HG02759 (cell line): Measurements from ENCODE around the gene DPP3.
"Not testable (repeated sequence)": the region's sequence is repeated elsewhere in the genome, so short reads cannot be mapped to it uniquely, and the experiment has no call there.

Experiments used
- ATAC-seq: cut with Tn5 transposase; IDR thresholded peaks from one replicate; pipeline ENCODE4 v1.9.1; 2021; ENCODE audit warnings: mild to moderate bottlenecking, moderate library complexity; ENCODE audit not compliant: unreplicated experiment

The DPP3 gene, protein sequence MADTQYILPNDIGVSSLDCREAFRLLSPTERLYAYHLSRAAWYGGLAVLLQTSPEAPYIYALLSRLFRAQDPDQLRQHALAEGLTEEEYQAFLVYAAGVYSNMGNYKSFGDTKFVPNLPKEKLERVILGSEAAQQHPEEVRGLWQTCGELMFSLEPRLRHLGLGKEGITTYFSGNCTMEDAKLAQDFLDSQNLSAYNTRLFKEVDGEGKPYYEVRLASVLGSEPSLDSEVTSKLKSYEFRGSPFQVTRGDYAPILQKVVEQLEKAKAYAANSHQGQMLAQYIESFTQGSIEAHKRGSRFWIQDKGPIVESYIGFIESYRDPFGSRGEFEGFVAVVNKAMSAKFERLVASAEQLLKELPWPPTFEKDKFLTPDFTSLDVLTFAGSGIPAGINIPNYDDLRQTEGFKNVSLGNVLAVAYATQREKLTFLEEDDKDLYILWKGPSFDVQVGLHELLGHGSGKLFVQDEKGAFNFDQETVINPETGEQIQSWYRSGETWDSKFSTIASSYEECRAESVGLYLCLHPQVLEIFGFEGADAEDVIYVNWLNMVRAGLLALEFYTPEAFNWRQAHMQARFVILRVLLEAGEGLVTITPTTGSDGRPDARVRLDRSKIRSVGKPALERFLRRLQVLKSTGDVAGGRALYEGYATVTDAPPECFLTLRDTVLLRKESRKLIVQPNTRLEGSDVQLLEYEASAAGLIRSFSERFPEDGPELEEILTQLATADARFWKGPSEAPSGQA

DNA sequence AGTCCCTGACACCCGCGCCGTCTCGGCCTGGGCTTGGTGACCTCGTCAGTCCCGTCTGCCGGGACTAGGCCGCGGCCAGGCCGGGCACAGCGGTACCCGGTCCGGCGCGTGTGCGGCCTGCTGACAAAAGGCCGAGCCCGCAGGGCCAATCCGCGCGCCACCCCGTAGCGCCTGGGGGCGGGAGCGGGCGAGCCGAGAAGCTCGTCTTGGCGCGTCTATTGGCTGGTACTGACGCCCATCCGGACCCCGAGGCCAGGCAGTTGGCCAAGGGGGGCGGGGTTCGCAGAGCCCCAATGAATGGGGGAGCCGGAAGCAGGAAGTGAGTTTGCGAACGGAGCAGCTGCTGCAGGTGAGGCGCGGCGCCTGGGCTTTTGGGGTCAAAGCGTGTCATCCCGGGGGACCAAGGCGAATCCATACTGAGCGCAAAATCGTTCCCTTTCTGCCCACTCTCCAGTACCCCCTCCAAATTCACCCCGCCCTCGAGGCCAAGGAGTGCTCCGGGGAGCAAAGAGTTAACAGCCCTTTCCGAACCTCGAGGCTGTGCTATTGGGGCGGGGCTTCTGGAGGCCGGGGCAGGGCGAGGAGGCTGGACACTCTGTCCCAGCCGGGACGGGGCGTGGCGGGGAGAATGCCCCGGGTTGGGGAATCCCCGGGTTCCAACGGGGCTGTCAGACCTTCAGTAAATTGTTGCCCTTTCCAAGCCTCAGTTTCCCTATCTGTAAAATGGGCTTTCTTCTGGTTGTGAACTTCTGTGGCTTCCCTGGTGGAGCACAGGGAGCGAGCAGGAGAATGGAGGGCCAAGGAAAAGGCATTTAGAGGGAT, at the start of gene DPP3:
Gene DPP3 (plus strand): TSS at position 318 of the 822 bp plus-strand sequence. CDS start 1,767 bp downstream, outside the sequence.
- peak; percentile 93 for ATAC-seq

DNA sequence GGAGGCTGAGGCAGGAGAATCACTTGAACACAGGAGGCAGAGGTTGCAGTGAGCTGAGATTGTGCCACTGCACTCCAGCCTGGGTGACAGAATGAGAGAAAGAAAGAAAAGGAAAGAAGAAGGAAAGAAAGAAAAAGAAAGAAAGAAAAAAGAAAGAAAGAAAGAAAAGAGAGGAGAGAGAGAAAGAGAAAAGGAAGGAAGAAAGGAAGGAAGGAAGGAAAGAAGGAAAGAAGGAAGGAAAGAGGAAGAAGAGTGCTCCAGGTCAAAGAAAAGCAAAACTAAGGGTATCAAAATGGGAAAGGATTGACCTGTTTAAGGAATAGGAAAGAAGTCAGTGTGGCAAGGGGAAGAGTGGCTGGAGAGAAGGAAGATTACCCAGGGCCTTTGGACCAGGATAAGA, 48.9 kb upstream of the DPP3 start:
- not testable (repeated sequence) for ATAC-seq

DNA sequence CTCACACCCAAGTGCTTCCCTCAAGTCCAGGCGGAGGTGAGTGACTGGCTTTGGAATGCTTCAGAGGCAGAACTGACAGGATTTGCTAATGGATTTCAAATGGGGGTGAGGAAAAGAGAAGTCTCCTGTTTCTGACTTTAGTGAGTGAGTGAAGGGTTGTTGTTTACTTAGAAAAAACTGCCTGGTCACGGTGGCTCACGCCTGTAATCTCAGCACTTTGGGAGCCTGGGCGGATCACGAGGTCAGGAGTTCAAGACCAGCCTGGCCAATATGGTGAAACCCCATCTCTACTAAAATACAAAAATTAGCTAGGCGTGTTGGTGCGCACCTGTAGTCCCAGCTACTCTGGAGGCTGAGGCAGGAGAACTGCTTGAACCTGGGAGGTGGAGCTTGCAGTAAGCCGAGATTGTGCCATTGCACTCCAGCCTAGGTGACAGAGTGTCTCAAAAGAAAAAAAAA, 48.3 kb upstream of the DPP3 start:
- not testable (repeated sequence) for ATAC-seq

DNA sequence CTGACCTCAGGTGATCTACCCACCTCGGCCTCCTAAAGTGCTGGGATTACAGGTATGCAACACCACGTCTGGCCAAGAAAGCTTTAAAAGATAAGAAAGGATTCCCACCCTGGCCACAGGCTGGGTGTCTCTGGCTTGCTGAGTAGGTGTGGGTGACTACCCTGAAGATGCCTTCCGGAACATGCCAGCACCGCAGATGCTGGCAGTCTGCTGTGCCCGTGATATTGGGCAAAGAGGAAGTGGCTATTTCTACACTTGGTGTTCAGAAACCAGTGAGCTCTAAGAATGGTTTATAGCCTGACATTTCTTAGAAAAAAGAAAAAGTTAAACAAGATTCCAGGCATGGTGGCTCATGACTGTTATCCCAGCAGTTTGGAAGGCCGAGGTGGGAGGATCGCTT, 47.6 kb upstream of the DPP3 start:
- no peak for ATAC-seq

DNA sequence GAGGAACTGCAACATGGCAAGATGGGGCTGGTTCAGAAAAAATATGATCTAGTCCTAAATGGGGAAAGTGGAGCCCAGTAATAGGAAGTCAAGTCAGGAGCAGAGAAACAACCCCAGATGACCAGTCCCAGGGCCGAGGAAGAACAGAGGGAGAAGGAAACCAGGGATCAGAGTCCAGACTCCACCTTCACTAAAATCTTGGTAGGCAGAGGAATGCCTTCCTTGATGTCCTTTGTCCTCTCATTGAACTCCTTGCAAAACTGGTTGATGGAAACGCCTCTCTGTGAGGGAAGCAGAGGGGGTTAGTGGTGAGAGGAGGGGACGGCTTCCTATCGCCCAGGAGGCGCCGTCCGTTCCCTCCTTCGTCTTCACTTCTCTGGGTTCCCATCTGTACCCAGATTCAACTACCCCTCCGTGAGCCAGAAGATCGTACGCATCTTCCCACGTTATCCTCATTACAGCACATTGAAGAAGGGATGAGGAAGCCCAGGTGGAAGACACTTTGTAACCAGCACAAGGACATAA, 42.2 kb upstream of the DPP3 start:
- ATAC-seq = no peak

DNA sequence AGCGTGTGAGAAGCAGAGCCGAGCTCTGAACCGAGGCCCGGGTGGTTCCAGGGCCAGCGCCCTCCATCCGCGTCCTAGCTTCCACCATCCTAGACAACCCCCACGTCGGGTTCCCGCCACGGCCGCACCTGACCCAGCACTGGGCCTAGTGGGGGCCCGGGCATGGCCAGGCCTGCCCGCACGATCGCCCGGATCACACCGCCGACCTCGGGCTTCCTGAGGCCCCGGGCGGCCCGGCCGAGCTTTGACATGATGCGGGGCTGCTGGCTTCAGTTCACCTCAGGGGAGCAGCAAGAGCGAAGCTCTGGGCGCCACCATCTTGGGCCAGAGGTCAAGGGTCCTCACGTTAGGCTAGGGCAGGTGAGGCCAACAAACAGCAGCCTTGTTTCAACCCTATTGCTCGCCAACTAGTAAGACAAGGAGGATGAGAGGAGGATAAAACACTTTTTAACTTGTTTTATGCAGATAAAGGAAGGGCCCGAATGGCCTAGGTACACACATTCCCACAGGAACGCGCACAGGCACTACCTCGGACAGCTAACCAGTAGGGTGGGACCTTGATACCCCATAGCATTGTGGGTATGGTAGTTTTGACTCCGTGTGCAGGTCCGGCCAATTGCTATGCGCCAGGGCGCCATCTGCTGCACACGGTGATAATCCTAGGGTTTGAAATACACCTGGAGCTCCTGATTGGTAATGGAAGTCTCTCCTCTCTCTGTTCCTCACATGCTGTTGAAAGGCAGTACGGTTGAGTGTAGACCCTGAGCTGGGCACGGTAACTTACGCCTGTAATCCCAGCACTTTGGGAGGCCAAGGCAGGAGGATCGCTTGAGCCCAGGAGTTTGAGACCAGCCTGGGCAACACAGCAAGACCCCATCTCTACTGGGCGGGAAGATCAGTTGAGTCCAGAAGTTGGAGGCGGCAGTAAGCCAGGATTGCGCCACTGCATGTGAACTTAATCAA, 41.4 kb upstream of the DPP3 start, which contains the start of gene MRPL11:
Gene MRPL11 (minus strand): TSS at position 345 of the 963 bp plus-strand sequence. CDS start 94 bp downstream, at position 251.
- peak; percentile 95 for ATAC-seq

DNA sequence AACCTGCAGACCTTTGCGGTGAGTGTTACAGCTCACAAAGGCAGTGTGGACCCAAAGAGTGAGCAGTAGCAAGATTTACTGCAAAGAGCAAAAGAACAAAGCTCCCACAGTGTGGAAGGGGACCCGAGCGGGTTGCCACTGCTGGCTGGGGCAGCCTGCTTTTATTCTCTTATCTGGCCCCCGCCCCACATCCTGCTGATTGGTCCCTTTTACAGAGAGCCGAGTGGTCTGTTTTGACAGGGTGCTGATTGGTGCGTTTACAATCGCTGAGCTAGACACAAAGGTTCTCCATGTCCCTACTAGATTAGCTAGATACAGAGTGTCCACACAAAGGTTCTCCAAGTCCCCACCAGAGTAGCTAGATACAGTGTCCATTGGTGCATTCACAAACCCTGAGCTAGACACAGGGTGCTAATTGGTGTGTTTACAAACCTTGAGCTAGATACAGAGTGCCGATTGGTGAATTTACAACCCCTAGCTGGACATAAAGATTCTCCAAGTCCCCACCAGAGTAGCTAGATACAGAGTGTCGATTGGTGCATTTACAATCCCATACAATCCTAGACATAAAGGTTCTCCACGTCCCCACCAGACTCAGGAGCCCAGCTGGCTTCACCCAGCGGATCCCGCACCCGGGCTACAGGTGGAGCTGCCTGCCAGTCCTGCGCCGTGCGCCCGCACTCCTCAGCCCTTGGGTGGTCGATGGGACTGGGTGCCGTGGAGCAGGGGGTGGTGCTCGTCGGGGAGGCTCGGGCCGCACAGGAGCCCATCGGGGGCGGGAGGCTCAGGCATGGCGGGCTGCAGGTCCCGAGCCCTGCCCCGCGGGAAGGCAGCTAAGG, 39.9 kb upstream of the DPP3 start:
- ATAC-seq = not testable (repeated sequence)

DNA sequence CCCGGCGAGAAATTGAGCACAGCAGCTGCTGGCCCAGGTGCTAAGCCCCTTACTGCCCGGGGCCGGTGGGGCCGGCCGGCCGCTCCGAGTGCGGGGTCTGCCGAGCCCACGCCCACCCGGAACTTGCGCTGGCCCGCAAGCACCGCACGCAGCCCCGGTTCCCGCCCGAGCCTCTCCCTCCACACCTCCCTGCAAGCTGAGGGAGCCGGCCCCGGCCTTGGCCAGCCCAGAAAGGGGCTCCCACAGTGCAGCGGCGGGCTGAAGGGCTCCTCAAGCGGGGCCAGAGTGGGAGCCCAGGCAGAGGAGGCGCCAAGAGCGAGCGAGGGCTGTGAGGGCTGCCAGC, 39.3 kb upstream of the DPP3 start:
- not testable (repeated sequence) for ATAC-seq

DNA sequence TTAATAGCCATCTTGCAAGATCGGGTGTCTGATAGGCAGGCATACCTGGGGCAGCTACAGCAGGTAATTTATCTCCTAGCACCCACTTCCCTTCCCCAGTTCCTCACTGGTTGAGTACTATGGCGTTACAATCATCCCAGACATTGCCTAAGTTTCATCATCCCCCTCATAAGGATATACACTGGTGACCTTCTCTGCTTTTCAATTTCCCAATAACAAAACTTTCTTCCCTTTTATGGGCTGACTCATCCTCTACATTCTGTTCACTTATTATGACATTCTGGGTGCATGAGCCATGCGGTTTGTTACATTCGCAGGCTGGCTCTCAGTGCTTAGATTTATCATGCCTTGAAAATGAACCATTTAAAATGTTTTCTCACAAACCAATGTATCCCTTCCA, 36.6 kb upstream of the DPP3 start:
- ATAC-seq = no peak

DNA sequence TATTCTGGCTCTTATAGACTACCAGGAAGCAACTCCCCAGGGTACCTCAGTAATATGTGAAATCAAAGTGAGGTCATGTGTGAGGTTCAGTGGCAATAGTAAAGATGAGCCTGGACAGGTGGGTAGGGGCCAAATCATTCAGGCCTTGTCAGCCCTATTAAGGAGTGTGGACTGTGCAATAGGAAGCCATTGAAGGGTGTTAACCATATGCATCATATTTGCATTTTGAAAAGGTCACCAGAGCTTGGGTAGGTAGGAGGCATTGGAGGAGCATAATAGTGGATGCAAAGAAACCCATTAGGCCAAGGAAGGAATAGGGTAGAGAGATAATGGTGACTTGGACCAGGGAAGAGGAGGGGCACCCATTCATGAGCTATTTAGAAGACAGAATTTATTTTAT, 33.2 kb upstream of the DPP3 start:
- ATAC-seq = no peak

DNA sequence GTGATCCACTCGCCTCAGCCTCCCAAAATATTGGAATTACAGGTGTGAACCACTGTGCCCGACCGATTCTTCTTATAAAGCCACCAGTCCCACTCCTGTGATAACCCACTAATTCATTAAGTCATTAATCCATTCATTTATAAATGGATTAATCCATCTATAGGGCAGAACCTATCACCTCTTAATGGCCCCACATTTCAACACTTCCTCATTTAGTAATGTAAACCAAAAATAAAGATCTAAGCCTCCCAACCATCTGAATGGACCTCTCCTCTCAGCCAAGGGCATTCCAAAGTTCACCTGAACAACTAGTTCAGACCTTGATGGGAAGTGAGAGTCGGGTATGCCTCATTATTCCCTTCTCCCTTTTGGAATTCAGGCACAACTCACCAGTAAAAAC, 31.7 kb upstream of the DPP3 start:
- no peak for ATAC-seq

DNA sequence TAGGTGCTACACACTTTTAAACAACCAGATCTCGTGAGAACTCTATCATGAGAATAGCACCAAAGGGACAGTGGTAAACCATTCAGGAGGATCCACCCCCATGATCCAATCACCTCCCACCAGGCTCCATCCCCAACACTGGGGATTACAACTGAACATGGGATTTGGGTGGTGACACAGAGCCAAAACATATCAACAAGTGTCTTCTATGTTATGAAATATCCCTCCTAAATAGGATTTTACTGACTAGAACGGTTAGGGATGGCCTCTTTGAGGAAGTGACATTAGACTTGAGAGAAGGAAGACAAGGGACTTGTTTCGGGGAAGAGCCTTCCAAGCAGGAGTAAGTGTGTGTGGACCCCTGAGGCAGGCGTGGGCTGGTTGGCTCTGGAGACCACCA, 29.7 kb upstream of the DPP3 start:
- no peak for ATAC-seq

DNA sequence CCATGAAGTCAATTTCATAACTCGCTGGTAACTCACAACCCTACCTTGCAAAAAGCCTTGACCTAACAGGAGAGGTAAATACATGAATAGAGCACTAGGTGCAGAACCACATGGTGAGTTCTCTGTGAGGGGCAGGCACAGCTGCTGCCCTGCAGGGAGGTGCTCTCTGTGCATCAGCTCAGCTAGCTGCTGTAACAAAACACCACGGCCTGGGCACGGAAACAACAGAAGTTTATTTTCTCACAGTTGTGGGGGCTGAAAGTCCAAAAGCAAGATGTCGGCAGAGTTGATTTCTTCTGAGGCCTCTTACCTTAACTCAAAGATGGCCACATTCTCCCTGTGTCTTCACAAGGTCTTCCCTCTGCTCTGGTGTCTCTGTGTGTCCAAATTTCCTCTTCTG, 28.6 kb upstream of the DPP3 start:
- no peak for ATAC-seq

DNA sequence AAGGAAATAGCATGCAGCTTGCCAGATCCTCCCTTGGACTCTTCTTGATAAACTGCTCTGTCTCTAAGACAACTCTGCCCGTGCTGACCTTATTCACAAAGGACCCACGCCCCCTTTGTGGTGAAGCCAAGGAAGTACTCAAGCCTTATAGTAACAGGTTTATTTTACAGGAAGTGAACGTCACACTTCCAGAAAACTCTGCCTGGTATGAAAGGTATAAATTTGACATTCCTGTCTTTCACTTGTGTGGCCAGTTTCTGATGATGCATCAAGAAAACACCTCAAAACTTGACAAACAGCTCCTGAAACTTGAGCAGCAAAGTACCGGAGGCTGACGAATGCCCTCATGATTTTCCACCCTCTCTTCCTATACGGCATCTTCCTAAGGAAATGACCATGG, 26.0 kb upstream of the DPP3 start:
- no peak for ATAC-seq

DNA sequence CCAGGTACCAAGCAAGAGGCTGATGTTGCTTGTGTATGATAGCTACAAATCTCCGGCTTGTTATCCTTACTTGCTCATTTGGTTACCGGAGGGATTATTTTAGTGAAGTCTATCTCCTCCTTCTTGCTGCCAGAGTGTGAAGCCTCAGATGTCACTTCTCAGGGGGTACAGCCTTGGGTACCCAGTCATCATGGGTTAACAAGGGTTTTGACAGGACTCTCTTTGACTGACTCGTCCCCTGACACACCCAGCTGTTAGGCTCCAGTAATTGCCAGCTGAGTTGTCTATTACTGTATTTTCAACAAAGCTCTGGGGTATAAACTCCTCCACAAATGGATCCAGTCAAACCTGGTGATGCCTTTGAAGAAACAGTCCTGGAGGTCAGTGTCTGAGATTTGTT, 25.4 kb upstream of the DPP3 start:
- no peak for ATAC-seq

DNA sequence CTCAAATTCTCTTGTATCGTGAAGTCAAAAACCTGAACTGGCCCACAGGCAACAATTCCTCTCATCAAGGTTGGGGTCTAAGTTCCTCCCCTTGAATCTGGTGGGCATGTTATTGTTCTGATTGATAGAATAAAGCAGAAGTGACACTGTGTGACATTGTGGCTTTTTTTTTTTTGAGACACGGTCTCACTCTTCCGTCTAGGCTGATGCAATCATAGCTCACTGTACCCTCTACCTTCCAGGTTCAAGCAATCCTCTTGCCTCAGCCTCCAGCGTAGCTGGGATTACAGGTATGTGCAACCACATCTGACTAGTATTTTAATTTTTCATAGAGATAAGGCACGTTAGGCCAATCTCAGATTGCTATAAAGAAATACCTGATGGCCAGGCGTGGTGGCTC, 22.4 kb upstream of the DPP3 start:
- ATAC-seq = no peak

DNA sequence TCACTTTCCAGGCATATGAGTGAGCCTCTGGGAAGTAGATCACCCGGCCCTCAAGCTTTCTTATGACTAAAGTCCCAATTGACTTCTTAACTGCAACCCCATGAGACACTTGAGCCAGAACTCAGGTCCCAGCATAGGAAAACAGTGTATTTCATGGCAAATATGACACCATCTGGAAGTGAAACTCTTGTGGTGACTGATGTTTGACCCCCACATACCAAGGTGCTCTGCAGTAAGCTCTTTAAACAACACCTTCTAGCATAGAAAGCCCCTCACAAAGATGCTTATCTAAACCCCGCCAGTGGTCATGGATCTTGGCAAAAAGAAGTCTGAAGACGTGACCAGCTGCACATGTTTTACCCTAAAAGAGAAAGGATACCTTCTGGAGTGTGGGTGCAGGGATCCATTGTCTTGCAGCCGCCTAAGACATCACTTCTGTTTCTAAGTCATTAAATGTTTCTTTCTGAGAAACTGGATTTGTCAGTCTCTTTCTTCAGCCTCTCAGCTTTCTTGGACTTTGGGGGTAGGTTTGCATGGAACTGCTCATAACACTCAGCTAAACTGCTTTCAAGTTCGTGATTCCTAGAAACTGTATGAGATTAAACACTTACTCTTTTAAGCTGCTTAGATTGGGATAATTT, 21.0 kb upstream of the DPP3 start:
- no peak for ATAC-seq

DNA sequence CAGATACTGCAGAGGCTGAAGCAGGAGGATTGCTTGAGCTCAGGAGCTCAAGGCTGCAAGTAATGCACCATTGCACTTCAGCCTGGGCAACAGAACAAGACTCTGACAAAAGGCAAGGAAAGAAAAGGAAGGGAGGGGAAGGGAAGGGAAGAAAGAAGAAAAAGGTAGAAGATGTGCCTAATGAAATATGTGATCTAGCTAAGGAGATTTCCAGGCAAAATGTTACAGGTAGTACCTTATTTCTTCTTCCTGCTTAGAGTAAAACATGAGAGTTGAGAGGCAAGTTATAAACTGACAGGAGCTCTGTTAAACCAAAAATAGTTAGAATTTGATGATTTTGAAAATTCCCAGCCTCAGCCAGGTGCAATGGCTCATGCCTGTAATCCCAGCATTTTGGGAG, 18.2 kb upstream of the DPP3 start:
- no peak for ATAC-seq

DNA sequence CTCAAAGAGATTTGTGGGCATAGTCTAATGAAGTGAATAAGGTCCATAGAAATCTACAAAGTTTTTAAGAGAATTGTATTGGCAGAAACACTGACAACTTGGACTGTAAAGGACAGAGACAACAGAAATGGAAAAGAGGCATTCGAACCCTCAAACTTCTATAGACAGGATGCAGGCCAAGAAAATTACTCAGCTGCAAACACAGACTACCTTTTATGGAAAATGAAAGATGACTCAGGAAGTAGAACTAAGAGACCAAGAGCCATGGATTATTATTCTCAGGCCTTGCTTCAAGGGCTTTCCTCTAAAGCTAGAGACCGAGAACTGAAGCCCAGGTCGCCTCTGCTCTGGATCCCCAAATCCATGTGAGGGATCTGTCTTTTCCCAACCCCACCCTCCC, 17.3 kb upstream of the DPP3 start:
- no peak for ATAC-seq
